Measurements from ENCODE around the gene PADI4. TPM values are rescaled to one million over a fixed set of nuclear protein-coding genes. Genes with fewer than 3 reads are reported as not detected.

PADI4 gene
- total and polyA plus RNA-seq, 4 donors: 0.32 to 6.1 (median 0.90) TPM

- WGBS: 85% methylated on average over 7 of the region's 7 CpGs
- TF ChIP-seq ZBTB33 (IDR thresholded peaks at IDR 0.05) (no peak), JUND (IDR thresholded peaks at IDR 0.05) (no peak), HNF4G (IDR thresholded peaks at IDR 0.05) (no peak), RXRA (IDR thresholded peaks at IDR 0.05) (no peak), MAX (IDR thresholded peaks at IDR 0.05) (no peak), GABPA (IDR thresholded peaks at IDR 0.05 in 1 of 2, conservative IDR thresholded peaks at IDR 0.05 in 1 of 2) (no peak), REST (IDR thresholded peaks at IDR 0.05) (no peak), YY1 (IDR thresholded peaks at IDR 0.05) (no peak), HNF4A (conservative IDR thresholded peaks at IDR 0.05) (no peak), FOXA1 (IDR thresholded peaks at IDR 0.05) (no peak), TAF1 (conservative IDR thresholded peaks at IDR 0.05) (no peak), SP1 (IDR thresholded peaks at IDR 0.05) (no peak), FOXA2 (IDR thresholded peaks at IDR 0.05) (no peak), ATF3 (IDR thresholded peaks at IDR 0.05) (no peak), NR2F2 (IDR thresholded peaks at IDR 0.05) (no peak), CTCF (IDR thresholded peaks at IDR 0.05; ENCODE audit: low read depth, low read length, missing input control) (no peak), RAD21 (IDR thresholded peaks at IDR 0.05) (no peak), EGR1 (IDR thresholded peaks at IDR 0.05; ENCODE audit: low read depth in 2 of 2) (no peak)
- H3K27ac ChIP-seq (ENCODE audit: low read depth in 1 of 2, low read length in 2 of 2): no peak overlapping the region
Measured at GRCh38 chr1:17397910-17398695, 90.1 kb downstream of the PADI4 start.

More at GRCh38 chr1:17397910-17398695, 90.1 kb downstream of the PADI4 start:
- DNase-seq (ENCODE audit: low spot score): no peak
- Histone ChIP-seq H3K4me1 (ENCODE audit: control insufficient read depth in 4 of 4, insufficient read depth in 4 of 4, low read length in 3 of 4) (no peaks in the 10 kb centered on the region), H3K9ac (ENCODE audit: low read depth in 1 of 2, low read length in 2 of 2) (no peak overlapping the region), H3K36me3 (ENCODE audit: control insufficient read depth in 4 of 4, insufficient read depth in 3 of 4, low read depth in 1 of 4, low read length in 3 of 4) (no peaks in the 10 kb centered on the region), H3K9me3 (ENCODE audit: control insufficient read depth in 4 of 4, low read length in 3 of 4) (no peaks in the 10 kb centered on the region), H3K27me3 (ENCODE audit: control insufficient read depth in 4 of 4, insufficient read depth in 4 of 4, low read length in 3 of 4) (no peaks in the 10 kb centered on the region), H3K4me3 (ENCODE audit: low read depth in 1 of 3, low read length in 3 of 3) (no peak overlapping the region)
